Right ventricle myocardium inferior (tissue), 1 donor: ENCODE results near the gene ST7L. TPM values are rescaled to one million over a fixed set of nuclear protein-coding genes. Genes with fewer than 3 reads are reported as not detected.

Experiments
- total RNA-seq: library from RNA; stranded (reverse); fragmentation: NEBNext Ultra II Directional; extraction: Animal tissue kit (Norgen Biotek cat#: 25700); gene quantifications from one replicate; pipeline ENCODE4 v1.2.1, GENCODE V29; 2021
- donor health status: DM: no; HTN: yes; CAD: no; lungs with severe emphysema.

Gene ST7L
- total RNA-seq, 1 donor from 2014 or later: 10.6 TPM

Other genes starting within 250 kb of the ST7L start
- 12.5 TPM for gene CTTNBP2NL, start 222.9 kb downstream of the ST7L start, total RNA-seq
- gene WNT2B, start 110.2 kb downstream of the ST7L start, total RNA-seq: 1.5 TPM
- 30.5 TPM for gene CAPZA1, start 691 bp upstream of the ST7L start, total RNA-seq
- 16.1 TPM for gene MOV10, start 55.5 kb upstream of the ST7L start, total RNA-seq
- 118 TPM for gene RHOC, start 88.0 kb upstream of the ST7L start, total RNA-seq
- 5.3 TPM for gene PPM1J, start 96.2 kb upstream of the ST7L start, total RNA-seq